Muscle of back (tissue), 11 donors: ENCODE results near the gene RBMS3. TPM values are rescaled to one million over a fixed set of nuclear protein-coding genes. Genes with fewer than 3 reads are reported as not detected.

Experiments
- DNase-seq, 3 donors: peaks; one replicate each; pipeline versions ENCODE4 v3.0.0 to v3.0.0-alpha.2; 2013
- polyA plus RNA-seq, 10 donors: library from polyadenylated mRNA; unstranded; fragments of 120-200 nt; gene quantifications; one replicate each; pipeline ENCODE4 v1.2.1, GENCODE V29; 2013; ENCODE audit not compliant: insufficient read length in 10 of 10

RBMS3 gene
- polyA plus RNA-seq, 10 donors: 22.4 to 37.1 (median 28.1) TPM

GRCh38 chr3:29274667-29275066 lies 6.2 kb upstream of the RBMS3 start:
- no peak for DNase-seq

DNA sequence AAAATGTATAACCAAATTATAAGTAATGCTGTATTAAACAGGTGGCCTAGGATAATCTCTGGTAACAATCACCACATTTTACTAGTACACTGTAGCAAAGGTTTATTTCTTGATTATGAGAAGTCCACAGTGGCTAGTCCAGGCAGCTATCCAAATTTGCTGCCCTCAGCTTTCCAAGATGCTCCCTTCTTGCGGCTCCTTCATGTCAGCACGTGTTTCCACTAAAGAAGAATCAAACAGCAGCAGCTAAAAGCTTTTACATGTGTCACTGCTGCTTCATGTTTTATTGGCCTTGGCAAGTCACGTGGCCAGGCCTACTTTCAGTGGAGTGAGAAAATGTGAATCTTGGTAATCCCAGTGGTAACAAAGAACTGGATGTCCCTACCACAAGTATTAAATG lies 5.6 kb upstream of the RBMS3 start:
- DNase-seq: peak in 2 of 3 donors; percentile 46 to 82

GRCh38 chr3:29277249-29277648 lies 3.6 kb upstream of the RBMS3 start:
- DNase-seq: no peak

DNA sequence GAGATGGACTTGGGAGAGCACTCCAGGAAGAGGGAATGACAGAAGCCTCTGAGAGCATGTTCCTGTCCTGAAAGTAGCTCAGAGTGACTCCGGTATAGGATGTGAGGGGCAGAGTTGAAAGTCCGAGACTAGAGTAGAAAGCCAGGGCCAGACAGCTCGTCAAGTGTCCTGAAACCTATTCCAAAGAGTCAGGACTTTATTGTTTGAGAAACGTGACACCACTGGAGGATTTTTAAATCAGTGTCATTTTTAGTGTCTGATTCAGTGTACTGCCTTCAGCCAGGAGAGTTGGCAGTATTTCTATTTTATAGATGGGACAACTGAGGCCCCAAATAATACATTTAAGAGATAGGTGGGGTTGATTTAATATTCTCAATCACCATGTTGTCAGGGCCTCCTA lies 1.6 kb upstream of the RBMS3 start:
- peak in 1 of 3 donors; percentile 43 for DNase-seq

DNA sequence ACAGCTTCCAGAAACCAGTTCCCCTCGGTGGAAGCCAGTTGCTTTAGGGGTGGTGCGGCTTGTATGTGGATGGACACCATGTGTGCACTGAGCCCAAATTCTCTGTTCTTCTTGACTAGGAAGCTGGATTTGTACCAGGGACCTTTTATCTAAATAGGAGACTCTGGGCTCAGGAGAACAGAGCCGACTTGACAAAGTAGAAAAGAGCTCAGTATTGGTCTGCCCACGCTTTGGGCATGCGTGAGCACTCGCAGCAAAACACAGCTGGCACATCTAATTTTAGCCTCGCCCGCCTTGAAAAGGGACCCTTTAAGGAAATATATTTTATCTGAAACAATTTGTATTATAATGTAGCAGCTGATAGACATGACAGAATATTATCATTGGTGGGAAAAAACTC lies 1.1 kb upstream of the RBMS3 start:
- peak in 1 of 3 donors; percentile 68 for DNase-seq

DNA sequence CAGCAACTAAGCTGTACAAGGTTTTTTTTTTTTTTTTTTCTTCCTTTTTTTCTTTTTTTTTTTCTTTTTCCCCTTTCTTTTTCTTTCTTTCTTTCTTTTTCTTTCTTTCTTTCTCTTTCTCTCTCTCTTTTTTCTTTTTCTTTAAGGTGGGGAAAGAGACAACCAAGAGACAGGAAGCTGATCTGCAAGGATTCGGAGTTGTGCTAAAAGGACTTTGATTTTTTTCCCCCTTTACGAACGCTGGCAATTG lies 148 bp downstream of the RBMS3 start:
- no peak for DNase-seq

DNA sequence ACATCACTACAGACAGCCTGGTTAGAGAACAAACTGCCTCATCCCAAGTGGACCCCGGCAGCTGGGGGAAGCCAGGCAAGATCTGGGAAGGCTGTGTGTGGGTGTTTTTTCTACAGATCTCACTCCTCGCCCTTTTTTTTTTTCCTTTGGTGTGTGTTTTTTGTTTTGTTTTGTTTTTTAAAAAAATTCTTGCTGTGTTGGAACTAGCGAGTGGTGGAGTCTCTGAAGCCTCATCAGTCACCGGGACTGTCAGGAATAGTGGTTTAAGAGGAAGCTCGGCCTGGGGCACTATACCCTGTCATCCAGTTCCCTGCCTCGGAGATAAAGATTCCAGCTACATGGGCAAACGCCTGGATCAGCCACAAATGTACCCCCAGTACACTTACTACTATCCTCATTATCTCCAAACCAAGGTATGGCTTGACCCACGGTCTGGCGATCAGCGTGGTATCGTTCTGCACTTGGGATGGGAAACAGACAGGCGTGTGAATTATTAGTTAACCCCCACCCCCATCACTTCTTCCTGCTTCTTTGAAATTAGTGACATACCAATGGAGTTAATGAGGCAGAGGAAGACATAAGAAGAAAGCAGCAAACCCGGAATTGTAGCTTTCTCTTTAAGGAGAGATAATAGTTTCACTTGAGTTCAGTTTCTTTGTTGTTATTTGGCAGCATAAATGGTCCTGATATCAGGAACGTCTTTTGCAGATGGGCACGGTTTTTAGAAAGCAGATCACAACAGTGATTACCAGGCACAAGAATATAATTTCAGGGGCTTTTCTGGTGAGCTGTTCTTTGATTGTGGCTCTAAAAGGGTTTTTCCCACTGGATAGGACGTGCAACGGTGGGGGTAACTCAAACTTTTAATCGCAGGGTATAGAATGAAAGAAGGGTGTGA lies 722 bp downstream of the RBMS3 start:
- DNase-seq: peak in 2 of 3 donors; percentile 59 to 86

- peak in 2 of 3 donors; percentile 74 to 89 for DNase-seq
Observed at GRCh38 chr3:29282427-29283230, 1.8 kb downstream of the RBMS3 start.

GRCh38 chr3:29283231-29284119 lies 2.6 kb downstream of the RBMS3 start:
- DNase-seq: peak in 1 of 3 donors; percentile 80

- DNase-seq: peak in 1 of 3 donors; percentile 61
Observed at GRCh38 chr3:29284497-29284896, 3.6 kb downstream of the RBMS3 start.

- peak in 2 of 3 donors; percentile 55 to 86 for DNase-seq
Observed at GRCh38 chr3:29285471-29286071, 4.7 kb downstream of the RBMS3 start.

DNA sequence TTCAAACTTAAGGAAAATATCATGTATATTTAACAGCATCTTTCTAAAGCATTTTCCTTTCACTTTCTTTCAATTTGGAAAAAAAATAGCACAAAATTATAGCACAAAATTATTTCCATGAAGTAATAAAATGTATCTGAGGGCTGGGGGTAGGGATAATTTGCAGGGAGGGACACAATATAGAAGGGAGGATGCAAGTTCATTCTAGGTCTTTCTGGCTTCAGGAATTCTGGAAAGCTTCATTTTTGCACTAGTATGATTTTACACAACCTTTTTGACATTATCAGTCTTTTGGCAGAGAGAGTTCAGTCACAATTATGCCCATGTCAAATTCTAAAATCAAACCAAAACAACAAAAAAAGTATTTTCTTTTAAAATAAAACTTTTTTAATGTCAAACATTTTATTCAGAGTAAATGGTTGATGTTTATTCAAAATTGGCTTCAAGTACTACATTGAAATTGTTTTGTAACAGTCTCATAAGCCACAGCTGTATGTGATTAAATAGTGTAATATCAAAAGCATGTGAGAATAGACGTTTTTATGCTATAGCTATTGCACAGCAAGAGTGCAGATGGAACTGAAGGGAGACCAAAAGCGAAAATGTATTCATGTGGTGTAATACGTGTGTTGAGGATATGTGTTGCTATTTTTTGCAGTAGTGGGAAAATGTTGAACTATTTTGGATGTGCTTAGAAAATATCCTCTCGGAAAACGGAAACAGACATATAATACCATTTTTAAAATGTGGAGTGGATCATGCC lies 5.8 kb downstream of the RBMS3 start:
- peak; percentile 77 to 92 (median 88) for DNase-seq

GRCh38 chr3:29290596-29290995 lies 9.7 kb downstream of the RBMS3 start:
- DNase-seq: peak in 1 of 3 donors; percentile 47

DNA sequence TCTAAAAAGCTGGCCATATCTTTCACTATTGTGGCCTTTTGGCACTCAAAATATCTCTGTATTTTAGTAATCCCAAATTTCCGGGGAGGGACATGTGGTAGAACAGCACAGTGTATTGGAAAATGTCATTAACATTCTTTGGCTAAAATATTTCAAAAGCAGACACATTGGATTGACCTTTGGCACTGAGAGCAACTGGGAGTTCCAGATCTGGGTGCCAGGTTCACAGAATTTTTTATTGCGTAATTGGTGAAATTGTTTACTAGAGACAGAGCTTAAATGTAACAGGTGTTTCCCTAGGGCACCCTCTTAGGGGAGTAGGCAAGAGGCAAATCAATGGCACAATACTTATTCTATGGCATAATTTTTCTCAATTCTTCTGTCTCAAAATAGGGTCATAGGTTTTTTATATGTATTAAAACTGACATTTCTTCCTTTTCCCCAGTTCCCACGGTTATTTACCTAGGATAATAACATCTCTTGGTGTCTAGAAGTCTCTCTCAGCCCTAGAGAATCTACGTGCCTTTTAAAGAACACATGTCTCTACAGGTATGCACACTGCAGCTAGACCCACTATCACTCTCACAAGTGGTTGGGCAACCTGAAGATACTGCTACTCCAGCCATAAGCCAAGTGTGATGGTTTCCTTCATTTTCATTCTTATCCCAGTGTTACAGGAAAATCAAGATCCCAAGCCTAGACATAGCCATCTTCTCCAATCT lies 10.6 kb downstream of the RBMS3 start:
- DNase-seq: peak in 1 of 3 donors; percentile 54

DNA sequence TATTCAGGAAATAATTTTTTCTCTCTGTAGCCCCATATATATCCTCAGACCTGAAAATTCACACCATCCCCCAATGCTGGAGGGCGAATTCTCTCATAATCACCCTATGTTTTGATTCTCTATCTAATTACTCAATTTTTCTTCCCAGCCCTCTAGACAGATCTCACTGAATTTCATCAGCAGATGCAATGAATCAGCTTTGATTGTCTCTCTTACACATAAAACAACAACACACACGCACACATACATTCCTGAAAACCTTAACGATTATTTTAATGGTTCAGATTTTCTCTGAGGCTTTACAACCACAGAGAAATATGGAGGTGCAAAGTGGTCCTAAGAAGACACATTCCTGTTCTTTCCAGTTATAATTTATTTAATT lies 11.1 kb downstream of the RBMS3 start:
- DNase-seq: no peak

GRCh38 chr3:29293421-29293820 lies 12.6 kb downstream of the RBMS3 start:
- no peak for DNase-seq

DNA sequence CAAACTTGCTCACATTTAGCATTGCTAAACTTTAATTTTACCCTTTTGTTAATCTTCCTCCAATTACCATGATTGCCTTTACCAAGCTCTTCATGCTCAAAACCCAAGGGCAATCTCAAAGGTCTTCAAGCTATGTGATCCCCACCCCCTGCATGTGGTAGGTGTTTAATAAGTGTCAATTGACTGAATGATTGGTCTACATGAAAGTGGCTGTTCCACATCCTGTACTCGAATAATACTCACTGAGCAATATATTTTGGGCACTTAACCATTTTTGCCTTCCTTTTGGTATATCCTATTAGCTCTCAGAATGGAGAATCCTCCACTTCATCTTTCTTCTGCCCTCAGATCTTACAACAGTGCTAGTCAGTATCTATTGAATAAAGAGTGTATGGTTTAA lies 17.1 kb downstream of the RBMS3 start:
- no peak for DNase-seq

GRCh38 chr3:29301332-29302019 lies 20.6 kb downstream of the RBMS3 start:
- DNase-seq: no peak

- no peak for DNase-seq
Observed at GRCh38 chr3:29302619-29303018, 21.7 kb downstream of the RBMS3 start.
